GM21737 (cell line): Measurements from ENCODE around the gene SPATA2.
"Not testable (repeated sequence)": the region's sequence is repeated elsewhere in the genome, so short reads cannot be mapped to it uniquely, and the experiment has no call there.

Source experiments
- ATAC-seq: cut with Tn5 transposase; IDR thresholded peaks from one replicate; pipeline ENCODE4 v1.9.1; 2021; ENCODE audit warnings: mild to moderate bottlenecking, moderate library complexity; ENCODE audit not compliant: unreplicated experiment

Gene SPATA2

DNA sequence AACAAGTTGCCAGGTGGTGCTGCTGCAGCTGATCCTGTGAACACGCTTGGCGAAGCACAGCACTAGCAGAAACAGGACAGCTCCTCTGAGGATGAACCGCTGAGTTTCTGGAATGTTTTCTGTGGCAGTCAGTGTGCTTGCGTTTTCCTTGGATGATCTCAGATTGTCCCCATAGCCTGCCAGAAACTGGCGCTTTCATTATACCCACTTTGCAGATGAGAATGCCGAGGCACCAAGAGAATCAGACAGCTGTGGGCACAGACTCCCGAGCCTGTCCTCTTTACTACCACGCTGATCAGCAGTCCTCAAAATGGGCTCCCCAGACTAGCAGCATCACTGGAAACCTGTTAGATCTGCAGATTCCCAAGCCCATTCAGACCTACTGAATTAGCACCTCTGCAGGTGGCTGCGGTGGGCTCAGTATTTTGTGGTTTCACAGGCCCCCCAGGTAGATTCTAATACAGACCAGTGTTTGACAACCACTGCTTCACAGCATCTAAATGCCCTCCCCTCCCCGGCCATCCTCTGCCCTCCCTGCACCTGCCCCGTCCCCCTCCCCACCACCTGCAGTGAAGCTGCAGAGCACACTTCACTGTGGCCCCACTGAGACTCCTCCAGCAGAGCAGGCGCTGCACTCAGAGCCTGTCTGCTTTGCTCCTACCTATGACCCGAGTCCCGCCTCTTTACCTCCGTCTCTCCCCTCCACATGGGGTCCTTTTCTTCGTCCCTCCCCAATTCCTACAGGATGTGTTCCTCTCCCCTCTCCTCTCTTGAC is 29.6 kb downstream of the SPATA2 start:
- ATAC-seq, result no peak

GRCh38 chr20:49883246-49883802 is 32.0 kb downstream of the SPATA2 start:
- no peak for ATAC-seq

DNA sequence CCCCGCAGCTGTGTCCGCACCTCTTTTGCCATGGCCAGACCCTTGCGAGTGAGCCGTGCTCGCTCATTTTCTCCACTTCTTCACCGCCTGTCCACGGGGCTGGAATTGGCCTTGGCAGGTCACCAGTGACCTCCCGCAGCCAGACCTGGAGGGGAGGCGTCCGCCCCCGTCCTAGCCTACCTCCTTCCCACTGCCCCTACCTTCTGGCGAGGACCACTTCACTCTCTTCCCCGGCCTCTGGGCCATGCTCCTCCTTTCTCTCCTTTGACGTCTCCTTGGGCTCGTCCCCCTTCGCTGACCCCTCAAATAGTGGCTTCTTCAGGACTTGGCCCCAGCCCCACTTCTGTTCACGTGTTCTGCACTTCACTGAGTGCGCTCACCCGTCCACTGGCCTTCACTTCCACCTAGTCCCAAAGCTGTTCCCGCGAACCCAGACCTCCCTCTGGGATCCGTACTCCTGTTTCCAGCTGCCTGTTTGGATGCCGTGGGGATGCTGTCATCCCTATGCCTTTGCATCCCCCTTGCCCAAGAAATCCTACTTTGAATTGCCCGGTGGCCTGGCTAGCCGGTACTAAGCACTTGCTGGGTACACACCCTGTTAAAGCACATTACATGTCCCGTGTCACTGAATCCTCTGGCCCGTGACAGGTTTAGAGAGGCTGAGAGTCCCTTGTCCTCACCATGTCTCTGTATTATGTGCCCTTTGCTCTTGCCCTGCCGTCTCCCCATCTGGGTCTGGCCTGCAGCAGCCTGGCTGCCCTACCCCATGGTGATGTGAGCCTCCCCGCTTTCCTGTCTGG is 33.0 kb downstream of the SPATA2 start:
- ATAC-seq, result no peak

GRCh38 chr20:49880724-49881445 is 34.4 kb downstream of the SPATA2 start:
- no peak for ATAC-seq

- ATAC-seq, result no peak
These were observed 35.2 kb downstream of the SPATA2 start for GRCh38 chr20:49880177-49880576.

GRCh38 chr20:49878977-49879376 is 36.4 kb downstream of the SPATA2 start:
- ATAC-seq, result no peak

DNA sequence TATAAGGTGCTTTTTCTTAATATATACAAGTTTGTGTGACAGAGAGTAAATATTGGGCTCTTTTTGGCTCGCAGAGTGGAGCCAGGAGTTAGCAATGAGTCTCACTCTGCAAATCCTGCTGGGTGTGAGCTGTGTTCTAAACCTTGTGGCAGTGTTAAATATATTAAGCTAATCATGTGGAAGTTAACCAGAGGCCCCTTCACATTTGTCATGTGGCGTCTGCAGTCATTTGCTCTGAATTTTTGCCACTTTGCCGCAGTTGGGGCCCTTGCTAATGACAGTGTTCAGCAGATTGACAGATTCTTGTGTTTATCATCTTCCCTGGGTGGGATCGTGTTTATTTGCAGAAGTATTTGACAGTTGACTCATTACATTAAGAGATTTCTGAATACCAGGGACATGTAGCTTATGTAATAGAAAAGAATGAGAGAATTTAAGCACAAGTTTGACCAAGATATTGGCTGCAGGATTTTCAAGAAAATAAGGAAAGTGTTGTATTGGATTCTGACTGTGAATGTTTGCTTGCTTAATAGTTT is 37.9 kb downstream of the SPATA2 start:
- no peak for ATAC-seq

DNA sequence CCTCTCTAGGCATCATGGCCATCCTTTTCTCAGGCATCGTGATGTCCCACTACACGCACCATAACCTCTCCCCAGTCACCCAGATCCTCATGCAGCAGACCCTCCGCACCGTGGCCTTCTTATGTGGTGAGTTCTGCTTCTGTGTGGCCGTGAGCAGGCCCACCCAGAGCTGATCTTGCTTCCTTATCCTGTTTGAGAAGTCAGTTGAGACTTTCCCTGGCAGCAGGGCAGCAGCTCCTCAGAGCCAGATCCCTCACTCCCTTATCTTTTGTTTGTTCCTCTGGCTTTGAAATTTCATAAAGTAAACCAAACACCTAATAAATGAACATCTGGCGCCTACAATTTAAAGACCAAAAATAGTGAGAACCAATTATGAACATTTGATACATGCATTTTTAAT is 40.6 kb downstream of the SPATA2 start:
- no peak for ATAC-seq

DNA sequence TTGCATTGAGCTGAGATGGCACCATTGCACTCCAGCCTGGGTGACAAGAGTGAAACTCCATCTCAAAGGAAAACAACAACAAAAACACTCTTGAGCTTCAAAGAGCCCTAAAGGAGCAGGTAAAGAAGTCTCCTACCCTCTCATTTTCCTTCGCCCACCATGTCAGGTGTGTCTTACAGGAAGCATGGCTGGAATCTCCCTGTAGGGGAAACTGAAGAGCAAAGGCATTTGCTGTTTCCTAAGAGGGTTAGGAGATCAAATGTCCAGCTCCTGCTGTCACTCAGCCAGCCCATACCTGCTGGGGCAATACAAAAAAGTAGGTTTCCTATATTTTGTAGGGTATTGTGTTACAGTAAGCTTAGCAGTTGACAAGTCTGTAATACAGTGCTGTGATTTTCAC is 43.3 kb downstream of the SPATA2 start:
- ATAC-seq, result no peak

DNA sequence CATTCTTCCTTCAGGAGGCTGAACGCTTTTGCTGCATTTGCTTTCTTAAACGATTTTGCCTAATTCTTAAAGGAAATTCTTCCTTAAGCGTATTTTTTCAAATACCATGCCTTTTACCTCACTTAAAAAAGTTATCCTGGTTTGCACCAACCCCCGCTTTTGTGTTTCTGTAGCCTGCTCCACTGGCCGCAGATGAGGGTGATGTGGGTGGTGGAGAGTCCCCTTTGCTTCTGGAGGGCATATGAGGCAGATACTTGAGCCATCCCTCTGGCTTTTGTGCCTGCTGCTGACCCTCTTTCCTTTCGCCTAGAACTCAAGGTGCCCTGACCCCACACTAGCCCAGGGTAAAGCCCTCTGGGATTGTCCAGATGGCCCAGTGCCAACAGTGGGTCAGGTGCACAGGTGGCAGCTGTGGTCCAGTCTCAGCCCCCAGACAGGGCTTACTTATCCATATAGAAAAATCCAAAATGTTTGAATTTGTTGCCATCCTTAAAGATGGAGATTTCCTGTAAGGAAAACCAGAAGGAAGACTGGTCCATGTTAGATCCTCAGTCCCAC is 43.9 kb downstream of the SPATA2 start:
- no peak for ATAC-seq

DNA sequence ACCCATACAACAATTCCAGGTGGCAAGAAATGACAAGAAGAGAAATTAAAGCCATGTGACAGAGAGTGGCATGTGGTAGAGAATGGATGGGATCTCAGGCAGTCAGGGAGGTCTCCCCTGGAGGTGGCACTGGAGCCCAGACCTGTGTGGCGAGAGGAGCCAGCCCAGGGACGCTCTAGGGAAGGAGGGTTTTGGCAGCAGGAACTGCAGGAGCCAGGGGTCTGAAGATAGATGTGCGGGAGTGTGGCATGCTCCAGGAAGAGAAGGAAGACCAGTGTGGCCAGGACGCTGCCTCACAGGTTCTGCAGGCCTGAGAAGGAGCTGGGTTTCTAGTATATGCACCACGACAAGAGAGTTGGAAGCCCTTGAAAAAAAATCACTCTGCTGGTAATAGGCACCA is 45.1 kb downstream of the SPATA2 start:
- ATAC-seq, result no peak

DNA sequence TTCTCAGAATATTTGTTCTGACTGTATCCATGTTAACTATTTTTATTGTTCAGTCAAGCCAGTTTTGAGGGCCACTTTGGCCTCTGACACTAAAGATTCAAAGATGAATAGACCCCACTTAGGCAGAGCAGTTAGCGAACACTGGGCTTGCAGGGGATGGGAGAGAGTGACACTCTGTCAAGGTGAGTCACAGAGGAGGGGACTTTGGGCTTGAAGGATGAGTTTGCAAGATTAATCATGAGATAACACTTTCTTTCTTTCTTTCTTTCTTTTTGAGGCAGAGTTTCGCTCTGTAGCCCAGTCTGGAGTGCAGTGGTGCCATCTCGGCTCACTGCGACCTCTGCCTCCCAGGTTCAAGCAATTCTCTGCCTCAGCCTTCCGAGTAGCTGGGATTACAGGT is 46.4 kb downstream of the SPATA2 start:
- ATAC-seq, result no peak

DNA sequence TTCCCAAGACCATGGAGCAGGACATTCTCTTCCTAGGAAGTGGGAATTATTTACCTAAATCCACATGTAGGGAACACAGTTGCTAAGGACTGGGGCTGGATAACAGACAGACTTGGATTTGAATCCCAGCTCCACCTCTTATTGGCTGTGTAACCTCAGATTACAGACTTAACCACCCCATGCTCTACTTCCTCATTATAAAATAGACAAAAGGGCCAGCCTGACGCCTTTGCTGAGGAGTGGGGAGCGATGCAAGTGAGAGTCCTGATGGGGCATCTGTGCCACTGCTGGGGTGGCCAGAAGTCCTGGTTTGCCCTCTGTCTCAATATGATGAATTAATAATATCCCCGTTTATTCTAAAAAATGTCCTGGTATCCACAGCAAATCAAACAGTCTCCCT is 46.8 kb downstream of the SPATA2 start:
- no peak for ATAC-seq

DNA sequence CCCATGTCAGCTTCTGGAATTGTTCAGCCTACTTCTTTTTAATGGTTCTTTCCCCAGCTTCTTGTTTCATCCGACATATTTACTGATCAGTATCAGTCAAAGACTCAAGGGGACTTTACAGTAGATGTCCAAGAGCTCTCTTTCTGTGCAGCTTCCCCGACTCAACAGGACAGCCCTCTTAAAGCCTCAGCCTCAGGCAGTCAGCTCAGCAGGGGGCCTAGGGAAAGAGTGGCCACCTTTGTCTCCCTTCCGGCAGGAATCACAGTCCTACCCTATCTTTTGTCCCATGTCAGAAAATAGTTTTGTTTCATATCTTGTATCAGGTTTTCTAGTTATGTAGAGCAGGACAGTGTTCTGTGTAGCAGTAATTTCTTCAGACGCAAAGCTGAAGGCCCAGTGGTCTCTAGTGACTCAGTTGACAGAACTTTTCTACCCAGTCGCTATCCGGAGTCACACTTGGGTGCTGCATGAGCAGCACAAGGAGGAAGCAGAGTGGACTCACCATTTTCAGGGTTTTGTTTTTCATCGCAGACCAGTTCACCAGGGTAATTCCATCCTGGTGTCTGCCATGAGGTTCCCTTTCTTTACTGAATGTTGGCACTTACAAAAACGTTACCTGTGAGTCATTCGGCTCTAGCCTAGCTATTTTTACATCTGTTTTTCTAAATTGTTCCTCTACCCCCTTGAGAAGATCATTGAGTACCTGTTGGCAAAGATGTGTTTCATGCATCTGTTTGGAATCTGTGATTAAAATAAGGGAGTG is 47.7 kb downstream of the SPATA2 start:
- no peak for ATAC-seq

GRCh38 chr20:49866051-49866450 is 49.3 kb downstream of the SPATA2 start:
- no peak for ATAC-seq

- no peak for ATAC-seq
These were observed 49.8 kb downstream of the SPATA2 start for GRCh38 chr20:49865559-49865958.

DNA sequence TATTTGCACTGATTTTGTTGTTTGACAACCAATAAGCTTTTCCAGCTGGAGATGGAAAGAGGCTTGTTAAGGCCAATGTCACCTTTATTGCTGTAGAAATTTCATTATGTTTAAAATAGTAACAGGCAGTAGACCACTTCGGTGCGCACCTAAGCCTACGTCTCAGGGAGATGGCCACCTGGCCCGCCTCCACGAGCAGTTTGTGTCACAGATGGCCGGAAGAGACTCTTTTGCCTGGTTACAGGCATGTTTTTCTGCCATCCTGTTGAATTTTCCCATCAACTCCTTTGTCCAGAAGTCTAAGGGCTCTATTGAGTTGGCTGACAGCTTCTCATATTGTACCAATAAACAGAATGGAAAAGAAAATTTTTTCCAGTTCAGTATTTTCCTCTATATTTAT is 51.7 kb downstream of the SPATA2 start:
- no peak for ATAC-seq

- no peak for ATAC-seq
These were observed 52.6 kb downstream of the SPATA2 start for GRCh38 chr20:49862607-49863200.

DNA sequence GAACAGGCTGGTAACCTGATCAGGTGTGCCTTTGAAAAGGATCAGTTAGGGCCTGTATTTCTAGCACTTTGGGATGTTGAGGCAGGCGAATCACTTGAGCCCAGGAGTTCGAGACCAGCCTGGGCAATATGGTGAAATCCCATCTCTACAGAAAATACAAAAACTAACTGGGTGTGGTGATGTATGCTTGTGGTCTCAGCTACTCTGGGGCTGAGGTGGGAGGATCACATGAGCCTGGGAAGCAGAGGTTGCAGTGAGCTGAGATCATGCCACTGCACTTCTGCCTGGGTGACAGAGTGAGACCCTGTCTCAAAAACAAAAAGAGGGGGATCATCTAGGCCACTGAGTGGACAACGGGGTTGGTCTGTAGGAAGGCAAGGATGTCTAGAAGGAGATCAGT is 54.1 kb downstream of the SPATA2 start:
- ATAC-seq, result not testable (repeated sequence)

DNA sequence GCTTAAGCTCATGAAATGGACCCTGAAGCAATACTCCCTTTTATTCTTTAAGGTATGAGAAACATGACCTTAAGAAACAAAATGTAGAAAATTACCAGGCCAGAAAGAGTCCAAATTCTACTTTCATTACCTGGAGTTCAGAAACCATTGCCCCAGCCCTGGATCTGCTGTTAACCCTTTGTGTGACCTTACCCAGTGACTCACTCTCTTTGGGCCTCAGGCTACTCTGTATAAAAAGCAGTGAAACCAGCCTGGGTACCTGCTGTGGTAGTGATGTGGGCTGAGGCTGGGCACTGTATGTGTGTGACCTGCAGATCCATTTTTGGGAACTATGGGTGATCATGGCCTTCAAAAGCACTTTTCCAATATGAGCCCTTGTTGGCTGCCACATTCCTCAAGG is 55.5 kb downstream of the SPATA2 start:
- ATAC-seq, result no peak
